ENCODE measurements around the gene PTPRU. TPM values are rescaled to one million over a fixed set of nuclear protein-coding genes. Genes with fewer than 3 reads are reported as not detected.
"Not testable (repeated sequence)": the region's sequence is repeated elsewhere in the genome, so short reads cannot be mapped to it uniquely, and the experiment has no call there.

PTPRU gene
- total RNA-seq, 2 experiments from 2014 or later, result 0.16 to 0.56 TPM

GRCh38 chr1:29298246-29298645, 61.9 kb downstream of the PTPRU start:
- DNase-seq, result no peak
- POLR2A ChIA-PET, result no interaction called here
- CTCF ChIA-PET, result no interaction called here

GRCh38 chr1:29299446-29299845, 63.1 kb downstream of the PTPRU start:
- Histone ChIP-seq H3K9me3 (ENCODE audit: control insufficient read depth in 1 of 2, insufficient read depth in 1 of 2, low read length in 2 of 2) (no peaks in the 10 kb centered on the region), H3K4me3 (ENCODE audit: low read length) (no peak overlapping the region), H3K4me1 (ENCODE audit: insufficient read depth, low read length) (no peaks in the 10 kb centered on the region), H3K27me3 (ENCODE audit: control insufficient read depth in 1 of 2, insufficient read depth in 2 of 2, low read length in 2 of 2) (peaks cover 3 to 9% of the 10 kb centered on the region in 2 experiments), H3K36me3 (ENCODE audit: insufficient read depth, low read length) (no peaks in the 10 kb centered on the region), H3K27ac (ENCODE audit: low read depth in 1 of 2, low read length in 2 of 2) (no peak overlapping the region)
- TF ChIP-seq CTCF (IDR thresholded peaks at IDR 0.05), result no peak
- no peak overlapping the region for H3K27ac Mint-ChIP-seq
- H3K36me3 Mint-ChIP-seq (ENCODE audit: low read depth), result no peaks in the 10 kb centered on the region
- POLR2A ChIA-PET, result no interaction called here
- CTCF ChIA-PET, result interaction anchor here (0.5 kb wide), 1 partner anchor 42 kb away, joined by 3 read pairs; no protein-coding TSS in a partner anchor
- H3K4me3 Mint-ChIP-seq, result no peak overlapping the region
- ATAC-seq (ENCODE audit: poor library complexity) (no peak), DNase-seq (no peak)
- H3K4me1 Mint-ChIP-seq (ENCODE audit: low read depth), result no peaks in the 10 kb centered on the region
- intact Hi-C loops (cut with DNase I, micrococcal nuclease), result no loop called here
- peaks cover 22% of the 10 kb centered on the region for H3K27me3 Mint-ChIP-seq
- H3K9me3 Mint-ChIP-seq, result no peaks in the 10 kb centered on the region

More at GRCh38 chr1:29298246-29298645, 61.9 kb downstream of the PTPRU start:
- Mint-ChIP-seq H3K27me3 (peaks cover 17% of the 10 kb centered on the region), H3K9me3 (no peaks in the 10 kb centered on the region), H3K4me3 (no peak overlapping the region), H3K27ac (no peak overlapping the region), H3K4me1 (ENCODE audit: low read depth) (no peaks in the 10 kb centered on the region), H3K36me3 (ENCODE audit: low read depth) (no peaks in the 10 kb centered on the region)
- TF ChIP-seq CTCF (IDR thresholded peaks at IDR 0.05), result no peak
- Histone ChIP-seq H3K27ac (ENCODE audit: low read depth in 1 of 2, low read length in 2 of 2) (no peak overlapping the region), H3K9me3 (ENCODE audit: control insufficient read depth in 1 of 2, insufficient read depth in 1 of 2, low read length in 2 of 2) (no peaks in the 10 kb centered on the region), H3K27me3 (ENCODE audit: control insufficient read depth in 1 of 2, insufficient read depth in 2 of 2, low read length in 2 of 2) (peaks cover 3 to 9% of the 10 kb centered on the region in 2 experiments), H3K4me3 (ENCODE audit: low read length) (no peak overlapping the region), H3K4me1 (ENCODE audit: insufficient read depth, low read length) (no peaks in the 10 kb centered on the region), H3K36me3 (ENCODE audit: insufficient read depth, low read length) (no peaks in the 10 kb centered on the region)
- no peak for ATAC-seq (ENCODE audit: poor library complexity)
- intact Hi-C loops (cut with DNase I, micrococcal nuclease), result no loop called here

- CTCF ChIA-PET; H3K4me1 Mint-ChIP-seq (ENCODE audit: low read depth); ATAC-seq (ENCODE audit: poor library complexity); H3K9me3 Mint-ChIP-seq; H3K27ac ChIP-seq (ENCODE audit: low read depth in 1 of 2, low read length in 2 of 2); H3K4me1 ChIP-seq (ENCODE audit: insufficient read depth, low read length); H3K4me3 Mint-ChIP-seq; H3K4me3 ChIP-seq (ENCODE audit: low read length); H3K9me3 ChIP-seq (ENCODE audit: control insufficient read depth in 1 of 2, insufficient read depth in 1 of 2, low read length in 2 of 2); POLR2A ChIA-PET; H3K36me3 Mint-ChIP-seq (ENCODE audit: low read depth); intact Hi-C loops (cut with DNase I, micrococcal nuclease); DNase-seq; H3K27ac Mint-ChIP-seq; H3K36me3 ChIP-seq (ENCODE audit: insufficient read depth, low read length); H3K27me3 ChIP-seq (ENCODE audit: control insufficient read depth in 1 of 2, insufficient read depth in 2 of 2, low read length in 2 of 2): not testable (repeated sequence)
- H3K27me3 Mint-ChIP-seq, result peaks cover 18% of the 10 kb centered on the region
Observed at GRCh38 chr1:29301732-29302131, 65.4 kb downstream of the PTPRU start.

Data from CD4-positive, alpha-beta T cell (primary cell).